IMR-90 (cell line): ENCODE measurements around the gene CCDC9.

ENCODE experiments used
- BHLHE40 ChIP-seq: fragments of 150-350 bp; IDR thresholded peaks from 2 replicates; pipeline ENCODE4 v1.6.1; 2016; ENCODE audit warnings: mild to moderate bottlenecking, low read depth, low read length
- CEBPB ChIP-seq: IDR thresholded peaks from 2 replicates; pipeline ENCODE4 v1.6.1; 2012; ENCODE audit warnings: low read depth, low read length, improper control_type of control experiment
- FOS ChIP-seq: fragments of 150-350 bp; IDR thresholded peaks from 2 replicates; pipeline ENCODE4 v1.6.1; 2016; ENCODE audit warnings: low read depth, low read length
- MAZ ChIP-seq: IDR thresholded peaks from 2 replicates; pipeline ENCODE4 v1.6.1; 2012; ENCODE audit warnings: low read depth, mild to moderate bottlenecking, low read length, improper control_type of control experiment, moderate library complexity, borderline replicate concordance
- NFE2L2 ChIP-seq: fragments of 150-350 bp; IDR thresholded peaks from 2 replicates; pipeline ENCODE4 v1.6.1; 2016; ENCODE audit warnings: low read depth, mild to moderate bottlenecking, low read length
- POLR2A ChIP-seq: IDR thresholded peaks from 2 replicates; pipeline ENCODE4 v1.6.1; 2012; ENCODE audit warnings: mild to moderate bottlenecking, low read depth, low read length
- RAD21 ChIP-seq: IDR thresholded peaks from 2 replicates; pipeline ENCODE4 v1.6.1; 2012; ENCODE audit warnings: low read length, improper control_type of control experiment
- RCOR1 ChIP-seq: IDR thresholded peaks from 2 replicates; pipeline ENCODE4 v1.6.1; 2012; ENCODE audit warnings: mild to moderate bottlenecking, low read length, improper control_type of control experiment; ENCODE audit not compliant: insufficient replicate concordance
- RFX5 ChIP-seq: IDR thresholded peaks from 2 replicates; pipeline ENCODE4 v1.8.0; 2012; ENCODE audit warnings: low read depth, mild to moderate bottlenecking, low read length, moderate library complexity
- TF ChIP-seq, protein P1 (sequence below): conservative IDR thresholded peaks from 2 replicates; pipeline ENCODE4 v1.5.1; 2012; ENCODE audit warnings: mild to moderate bottlenecking, low read depth, low read length, improper control_type of control experiment
- TF ChIP-seq, protein P2 (sequence below): fragments of 150-350 bp; IDR thresholded peaks from 2 replicates; pipeline ENCODE4 v1.6.1; 2016; ENCODE audit warnings: low read depth, mild to moderate bottlenecking, low read length, moderate library complexity, borderline replicate concordance
- TF ChIP-seq, protein P3 (sequence below): fragments of 150-350 bp; IDR thresholded peaks from 2 replicates; pipeline ENCODE4 v1.6.1; 2017; ENCODE audit warnings: mild to moderate bottlenecking, antibody characterized with exemption, low read length, low read depth

DNA sequence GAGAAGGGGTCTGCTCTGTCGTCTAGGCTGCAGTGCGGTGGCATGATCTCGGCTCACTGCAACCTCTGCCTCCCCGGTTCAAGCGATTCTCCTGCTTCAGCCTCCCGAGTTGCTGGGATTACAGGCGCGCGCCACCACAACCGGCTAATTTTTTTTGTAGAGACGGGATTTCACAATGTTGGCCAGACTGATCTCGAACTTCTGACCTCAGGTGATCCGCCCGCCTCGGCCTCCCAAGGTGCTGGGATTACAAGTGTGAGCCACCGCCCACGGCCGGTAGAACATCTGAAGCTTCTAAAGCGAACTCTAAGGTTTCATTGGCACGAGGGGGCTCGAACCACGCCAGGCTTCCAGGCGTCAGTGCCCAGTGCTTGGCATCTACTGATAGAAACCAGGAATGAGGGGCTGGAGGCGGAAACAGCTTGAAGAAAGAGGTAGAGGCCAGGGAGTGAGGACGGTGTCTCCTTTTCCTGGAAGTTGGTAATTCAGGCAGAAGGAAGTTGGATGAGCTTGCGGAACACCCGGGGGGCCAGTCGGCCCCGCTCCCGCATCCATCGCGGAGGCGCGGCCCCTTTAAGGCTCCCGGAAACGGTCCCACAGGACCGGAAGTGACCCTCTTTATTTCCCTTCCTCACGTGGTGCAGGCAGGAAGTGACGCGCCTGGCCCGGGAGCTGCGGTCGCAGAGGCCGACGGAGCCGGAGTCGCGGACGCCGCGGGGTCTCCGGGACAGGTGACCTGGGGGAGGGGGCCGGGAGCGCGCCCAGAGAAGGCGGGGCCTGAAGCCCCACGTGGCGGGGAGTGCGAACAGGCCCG lies at the start of gene CCDC9:
- TF ChIP-seq, protein P1, sequence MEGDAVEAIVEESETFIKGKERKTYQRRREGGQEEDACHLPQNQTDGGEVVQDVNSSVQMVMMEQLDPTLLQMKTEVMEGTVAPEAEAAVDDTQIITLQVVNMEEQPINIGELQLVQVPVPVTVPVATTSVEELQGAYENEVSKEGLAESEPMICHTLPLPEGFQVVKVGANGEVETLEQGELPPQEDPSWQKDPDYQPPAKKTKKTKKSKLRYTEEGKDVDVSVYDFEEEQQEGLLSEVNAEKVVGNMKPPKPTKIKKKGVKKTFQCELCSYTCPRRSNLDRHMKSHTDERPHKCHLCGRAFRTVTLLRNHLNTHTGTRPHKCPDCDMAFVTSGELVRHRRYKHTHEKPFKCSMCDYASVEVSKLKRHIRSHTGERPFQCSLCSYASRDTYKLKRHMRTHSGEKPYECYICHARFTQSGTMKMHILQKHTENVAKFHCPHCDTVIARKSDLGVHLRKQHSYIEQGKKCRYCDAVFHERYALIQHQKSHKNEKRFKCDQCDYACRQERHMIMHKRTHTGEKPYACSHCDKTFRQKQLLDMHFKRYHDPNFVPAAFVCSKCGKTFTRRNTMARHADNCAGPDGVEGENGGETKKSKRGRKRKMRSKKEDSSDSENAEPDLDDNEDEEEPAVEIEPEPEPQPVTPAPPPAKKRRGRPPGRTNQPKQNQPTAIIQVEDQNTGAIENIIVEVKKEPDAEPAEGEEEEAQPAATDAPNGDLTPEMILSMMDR, result no peak
- TF ChIP-seq POLR2A (peak; percentile 85), NFE2L2 (no peak), RAD21 (no peak), RCOR1 (no peak), MAZ (no peak), RFX5 (no peak), FOS (no peak), BHLHE40 (peak; percentile 81), CEBPB (0 out of 2 replicates have a peak, but pooled peaks have one; percentile 11)
- TF ChIP-seq, protein P2, sequence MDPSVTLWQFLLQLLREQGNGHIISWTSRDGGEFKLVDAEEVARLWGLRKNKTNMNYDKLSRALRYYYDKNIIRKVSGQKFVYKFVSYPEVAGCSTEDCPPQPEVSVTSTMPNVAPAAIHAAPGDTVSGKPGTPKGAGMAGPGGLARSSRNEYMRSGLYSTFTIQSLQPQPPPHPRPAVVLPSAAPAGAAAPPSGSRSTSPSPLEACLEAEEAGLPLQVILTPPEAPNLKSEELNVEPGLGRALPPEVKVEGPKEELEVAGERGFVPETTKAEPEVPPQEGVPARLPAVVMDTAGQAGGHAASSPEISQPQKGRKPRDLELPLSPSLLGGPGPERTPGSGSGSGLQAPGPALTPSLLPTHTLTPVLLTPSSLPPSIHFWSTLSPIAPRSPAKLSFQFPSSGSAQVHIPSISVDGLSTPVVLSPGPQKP, result no peak
- TF ChIP-seq, protein P3, sequence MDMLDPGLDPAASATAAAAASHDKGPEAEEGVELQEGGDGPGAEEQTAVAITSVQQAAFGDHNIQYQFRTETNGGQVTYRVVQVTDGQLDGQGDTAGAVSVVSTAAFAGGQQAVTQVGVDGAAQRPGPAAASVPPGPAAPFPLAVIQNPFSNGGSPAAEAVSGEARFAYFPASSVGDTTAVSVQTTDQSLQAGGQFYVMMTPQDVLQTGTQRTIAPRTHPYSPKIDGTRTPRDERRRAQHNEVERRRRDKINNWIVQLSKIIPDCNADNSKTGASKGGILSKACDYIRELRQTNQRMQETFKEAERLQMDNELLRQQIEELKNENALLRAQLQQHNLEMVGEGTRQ, result peak; percentile 99
